Right renal pelvis (tissue), 4 donors: Measurements from ENCODE around the gene TNFRSF25. TPM values are rescaled to one million over a fixed set of nuclear protein-coding genes. Genes with fewer than 3 reads are reported as not detected.
"Not testable (repeated sequence)": the region's sequence is repeated elsewhere in the genome, so short reads cannot be mapped to it uniquely, and the experiment has no call there.

Experiments used
- DNase-seq, 4 donors: peaks; one replicate each; pipeline ENCODE4 v3.0.0-alpha.2; 2013; ENCODE audit warnings: low read depth in 4 of 4, low spot score in 3 of 4, missing footprints in 1 of 4
- polyA plus RNA-seq, 4 donors: library from polyadenylated mRNA; unstranded; fragments of 120-200 nt; gene quantifications; one replicate each; pipeline ENCODE4 v1.2.1, GENCODE V29; 2013; ENCODE audit not compliant: insufficient read length in 4 of 4

Gene TNFRSF25
- polyA plus RNA-seq, 4 donors: 11.1 to 13.8 (median 12.5) TPM

- DNase-seq: no peak
Measured at GRCh38 chr1:6502000-6502891, 36.3 kb upstream of the TNFRSF25 start.

- DNase-seq: no peak
Measured at GRCh38 chr1:6501279-6501813, 35.4 kb upstream of the TNFRSF25 start.

DNA sequence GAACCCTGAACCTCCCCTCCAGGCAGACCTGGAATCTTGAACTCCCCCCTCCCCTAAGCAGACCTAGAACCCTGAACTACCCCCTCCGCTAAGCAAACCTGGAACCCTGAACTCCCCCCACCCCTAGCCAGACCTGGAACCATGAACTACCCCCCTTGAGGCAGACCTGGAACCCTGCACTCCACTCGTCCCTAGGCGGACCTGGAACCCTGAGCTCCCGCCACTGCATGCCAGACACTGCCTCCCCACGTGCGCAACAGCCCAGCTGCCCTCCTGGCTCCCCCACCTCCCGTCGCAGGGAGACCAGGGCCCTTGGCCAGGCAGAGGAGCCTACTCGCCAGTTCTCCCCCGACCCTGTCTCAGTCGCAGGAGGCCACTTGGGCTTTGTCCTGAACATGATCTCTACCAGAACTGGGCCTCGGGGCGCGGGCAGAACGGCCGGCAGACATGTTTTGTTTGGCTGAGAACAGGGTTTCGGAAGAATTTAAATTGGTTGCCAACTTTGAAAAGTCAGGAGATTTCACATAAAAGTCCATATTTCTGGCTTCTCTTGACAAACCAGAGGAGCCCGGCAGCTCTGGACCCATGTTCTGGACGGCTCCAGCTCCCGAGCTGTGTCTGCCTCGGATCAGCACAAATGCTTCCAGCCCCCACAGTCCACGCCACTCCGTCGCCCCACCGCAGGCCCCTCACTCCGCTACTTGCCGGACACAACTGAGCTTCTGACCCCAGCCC is 34.7 kb upstream of the TNFRSF25 start:
- no peak for DNase-seq

- DNase-seq: no peak
Measured at GRCh38 chr1:6499296-6499695, 33.3 kb upstream of the TNFRSF25 start.

- DNase-seq: no peak
Measured at GRCh38 chr1:6498576-6499111, 32.7 kb upstream of the TNFRSF25 start.

- no peak for DNase-seq
Measured at GRCh38 chr1:6497867-6498575, 32.0 kb upstream of the TNFRSF25 start.

- DNase-seq: no peak
Measured at GRCh38 chr1:6497215-6497866, 31.4 kb upstream of the TNFRSF25 start.

GRCh38 chr1:6496890-6497214 is 30.9 kb upstream of the TNFRSF25 start:
- no peak for DNase-seq

DNA sequence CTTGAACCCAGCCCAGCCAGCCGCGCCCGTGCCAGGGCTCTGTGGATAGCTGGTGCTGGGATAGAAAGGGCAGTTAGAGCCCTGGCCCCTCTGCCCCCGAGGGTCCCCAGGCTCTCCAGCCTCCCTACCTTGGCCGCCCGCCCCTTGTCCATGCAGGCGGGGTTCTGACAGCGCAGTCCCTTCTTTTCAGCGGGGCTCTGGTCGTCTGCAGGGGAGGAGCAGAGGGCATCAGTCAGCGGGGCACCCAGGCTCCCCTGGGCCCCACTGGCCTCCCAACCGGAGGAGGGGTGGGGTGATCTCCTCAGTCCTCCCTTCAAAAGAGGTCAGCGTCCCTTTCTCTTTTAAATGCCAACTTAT is 30.4 kb upstream of the TNFRSF25 start:
- DNase-seq: no peak

- no peak for DNase-seq
Measured at GRCh38 chr1:6495540-6496364, 29.8 kb upstream of the TNFRSF25 start.

GRCh38 chr1:6495041-6495441 is 29.1 kb upstream of the TNFRSF25 start:
- no peak for DNase-seq

DNA sequence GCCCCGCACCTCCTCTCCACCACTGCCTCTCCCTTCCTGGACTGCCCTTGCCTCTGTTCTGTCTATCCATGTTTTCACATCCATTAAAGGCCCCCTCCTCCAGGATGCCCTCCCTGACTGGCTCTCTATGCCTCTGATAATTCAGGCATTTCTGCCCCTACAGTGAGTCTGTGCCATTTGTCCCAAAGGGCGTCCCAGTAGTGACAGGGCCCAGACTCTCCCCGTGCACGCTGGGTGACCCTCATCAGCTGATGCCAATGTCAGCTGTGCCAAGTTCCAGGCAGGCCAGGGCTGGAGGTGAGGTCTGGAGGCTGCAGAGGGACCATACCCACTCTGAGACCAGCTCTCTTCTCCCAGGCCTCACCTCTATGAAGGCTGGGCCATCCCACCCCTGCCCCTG is 28.7 kb upstream of the TNFRSF25 start:
- DNase-seq: no peak

DNA sequence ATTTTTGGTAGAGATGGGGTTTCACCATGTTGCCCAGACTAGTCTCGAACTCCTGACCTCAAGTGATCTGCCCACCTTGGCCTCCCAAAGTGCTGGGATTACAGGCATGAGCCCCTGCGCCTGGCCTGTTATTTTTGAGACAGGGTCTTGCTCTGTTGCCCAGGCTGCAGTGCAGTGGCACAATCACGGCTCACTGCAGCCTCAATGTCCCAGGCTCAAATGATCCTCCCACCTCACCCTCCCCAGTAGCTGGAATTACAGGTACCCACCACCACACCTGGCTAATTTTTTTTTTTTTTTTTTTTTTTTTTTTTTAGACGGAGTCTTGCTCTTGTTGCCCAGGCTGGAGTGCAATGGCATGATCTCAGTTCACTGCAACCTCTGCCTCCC is 27.9 kb upstream of the TNFRSF25 start:
- not testable (repeated sequence) for DNase-seq

DNA sequence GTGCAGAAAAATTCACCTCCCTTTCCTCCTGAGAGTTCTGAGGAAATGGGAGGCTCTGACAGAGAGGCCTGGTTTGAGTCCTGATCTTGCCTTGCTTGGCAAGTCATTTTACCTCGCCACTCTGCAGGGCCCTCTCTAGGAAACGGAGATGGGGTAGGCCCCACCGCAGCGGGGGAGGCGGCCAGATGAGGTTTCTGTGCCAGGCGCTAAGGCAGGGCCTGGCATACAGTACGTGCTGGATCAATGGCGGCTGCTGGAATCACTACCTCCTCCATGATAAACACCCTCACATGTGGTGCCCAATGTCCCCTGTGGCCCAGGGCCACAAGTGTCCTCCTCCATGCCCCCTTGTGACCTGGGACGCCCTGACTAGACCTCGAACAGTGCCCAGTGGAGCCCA is 26.0 kb upstream of the TNFRSF25 start:
- no peak for DNase-seq

DNA sequence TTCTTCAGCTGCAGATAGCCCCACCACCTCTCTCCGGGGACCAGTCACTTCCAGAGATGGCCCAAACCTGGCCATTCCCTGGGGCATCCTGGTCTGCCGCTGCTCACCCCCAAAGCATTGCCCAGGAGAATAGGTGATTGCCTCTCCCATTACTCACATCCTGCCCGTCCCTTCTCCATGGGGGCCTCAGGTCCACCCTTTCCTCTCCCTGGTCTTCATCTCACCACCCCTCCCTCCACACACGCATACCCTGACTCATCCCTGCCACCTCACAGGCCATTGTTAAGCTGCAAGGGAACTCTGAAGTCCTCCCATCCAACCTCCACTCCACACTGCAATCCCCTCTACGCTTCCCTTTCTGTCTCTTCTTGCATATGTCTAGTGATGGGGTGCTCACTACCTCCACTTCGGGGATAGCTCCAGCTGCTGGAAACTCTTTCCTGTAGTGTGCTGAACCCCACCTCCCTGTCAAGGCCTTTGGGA is 25.5 kb upstream of the TNFRSF25 start, which contains the start of gene PLEKHG5:
TSS of gene PLEKHG5 (minus strand) at position 188 of the 483 bp plus-strand sequence. CDS start 14,096 bp downstream, outside the sequence.
- DNase-seq: no peak

DNA sequence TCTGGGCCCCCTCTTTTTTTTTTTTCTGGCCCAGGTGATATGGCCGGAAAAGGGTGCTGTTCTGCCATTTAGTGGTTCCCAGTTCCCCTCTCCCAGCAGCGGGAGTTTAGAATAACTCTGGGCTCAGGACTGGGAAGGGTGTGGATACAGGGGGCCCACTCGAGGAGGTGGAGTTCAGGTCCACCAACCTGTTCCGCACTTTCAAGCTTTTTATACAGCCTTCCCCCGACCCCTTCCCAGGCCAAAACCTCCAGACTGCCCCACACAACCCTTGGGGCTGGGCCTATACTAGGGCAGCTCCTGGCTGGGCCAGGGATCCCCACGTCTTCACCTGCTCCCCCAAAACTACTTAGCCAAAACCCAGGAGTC is 25.1 kb upstream of the TNFRSF25 start:
- DNase-seq: no peak

- peak in 3 of 4 donors; percentile 57 to 65 (median 61) for DNase-seq
Measured at GRCh38 chr1:6490181-6491080, 24.5 kb upstream of the TNFRSF25 start.

DNA sequence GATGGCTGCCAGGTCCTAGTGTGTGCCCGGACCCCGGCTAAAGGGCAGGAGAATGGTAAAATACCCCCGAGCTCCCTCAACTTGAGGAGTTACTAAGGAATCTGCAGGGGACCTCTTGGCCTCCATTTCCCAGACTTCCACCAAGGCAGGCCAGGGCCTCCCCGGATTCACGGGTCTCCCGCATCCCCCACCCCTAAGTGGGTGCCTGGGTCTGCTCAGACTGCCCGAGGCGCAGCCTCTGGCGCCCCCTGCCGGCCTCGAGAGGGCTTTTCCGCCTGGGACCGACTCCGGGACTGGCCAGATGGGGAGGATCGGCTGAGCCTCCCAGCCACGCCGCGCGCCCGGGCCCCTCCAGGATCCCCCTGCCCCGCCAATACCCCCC is 23.8 kb upstream of the TNFRSF25 start:
- peak in 2 of 4 donors; percentile 48 to 70 for DNase-seq
